DMS153 treated with DMSO at 0.1 percent for 48 hours (cell line): ENCODE results near the gene GRM5.
"Not testable (repeated sequence)": the region's sequence is repeated elsewhere in the genome, so short reads cannot be mapped to it uniquely, and the experiment has no call there.

Experiments
- DNase-seq: peaks from one replicate; lab custom pipeline; 2025; ENCODE audit not compliant: unreplicated experiment; lab: John Stamatoyannopoulos, UW

Gene GRM5

DNA sequence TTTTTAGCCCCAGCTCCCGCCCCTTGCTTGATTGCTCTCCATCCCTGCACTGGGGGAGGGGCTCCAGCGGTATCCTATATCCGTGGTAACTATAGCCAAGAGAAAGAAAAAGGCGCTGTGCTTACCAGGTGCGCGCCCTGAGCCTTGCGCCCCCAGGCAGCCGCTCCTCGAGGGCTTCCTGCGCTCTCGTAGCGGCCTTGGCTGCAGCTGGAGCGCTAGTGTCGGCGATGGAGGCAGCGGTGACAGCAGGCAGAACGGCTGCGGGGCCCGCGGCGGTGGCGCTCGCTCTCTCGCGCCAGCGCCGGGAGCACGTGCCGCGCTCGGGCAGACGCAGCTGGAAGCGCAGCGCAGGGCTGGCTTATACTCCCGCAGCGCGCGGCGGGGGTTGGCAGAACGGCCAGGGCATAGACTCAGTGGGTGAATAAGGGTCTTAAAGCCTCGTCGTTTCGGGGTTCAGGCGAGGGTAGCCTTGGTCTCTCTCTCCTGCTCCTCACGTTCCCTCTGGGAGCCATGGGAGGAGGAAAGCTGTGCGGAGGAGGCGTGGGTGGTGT is at the start of gene GRM5:
TSS of gene GRM5 (minus strand) at position 332 of the 551 bp plus-strand sequence. CDS start 18,110 bp downstream, outside the sequence.
- not testable (repeated sequence) for DNase-seq

DNA sequence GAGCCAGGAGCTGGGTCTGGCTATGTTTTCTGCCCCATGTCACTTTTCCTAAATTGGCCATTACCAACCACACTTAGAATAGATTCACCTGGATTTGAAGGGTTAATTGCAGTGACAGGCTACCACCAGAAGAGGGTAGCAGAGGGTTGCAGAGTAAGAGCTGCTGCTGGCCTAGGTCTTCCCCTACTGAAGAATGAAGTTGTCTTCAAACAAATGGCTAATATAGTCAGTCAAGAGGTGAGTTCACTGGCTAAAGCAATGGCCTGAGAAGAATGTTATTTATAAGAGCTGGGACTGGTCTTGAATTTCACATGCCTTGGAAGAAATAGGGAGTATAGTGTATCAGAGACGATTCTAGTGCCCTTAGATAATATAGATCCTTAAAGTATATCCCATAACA is 32.2 kb upstream of the GRM5 start:
- DNase-seq = peak; percentile 1

DNA sequence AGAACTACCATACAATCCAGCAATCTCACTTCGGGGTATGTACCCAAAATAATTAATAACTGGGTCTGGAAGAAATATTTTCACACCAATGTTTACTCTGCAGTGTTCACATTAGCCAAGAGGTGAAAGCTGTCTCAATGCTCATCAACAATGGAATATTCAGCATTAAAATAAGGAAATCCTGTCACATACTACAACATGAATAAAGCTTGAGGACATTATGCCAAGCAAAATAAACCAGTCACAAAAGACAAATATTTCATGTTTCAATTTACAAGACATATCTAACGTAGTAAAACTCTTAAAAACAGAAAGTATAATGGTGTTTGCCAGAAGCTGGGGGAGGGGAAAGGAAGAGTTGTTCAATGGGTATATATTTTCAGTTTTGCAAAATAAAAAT is 28.0 kb upstream of the GRM5 start:
- not testable (repeated sequence) for DNase-seq

DNA sequence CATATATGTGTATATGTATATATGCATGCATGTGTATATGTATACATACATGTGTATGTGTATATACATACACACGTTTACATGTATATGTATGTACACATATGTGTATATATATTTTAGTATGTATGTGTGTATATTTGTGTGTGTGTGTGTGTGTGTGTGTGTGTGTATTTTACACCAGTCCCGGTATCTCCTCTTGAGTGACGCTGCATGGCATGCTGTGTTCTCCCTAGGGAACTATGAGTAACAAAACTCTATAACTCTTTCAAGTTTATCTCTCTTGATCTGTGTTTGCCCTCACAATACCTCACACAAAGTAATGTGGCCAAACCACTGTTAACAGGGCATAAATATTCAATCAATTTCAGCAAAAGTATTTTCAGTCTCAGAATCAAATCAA is 19.2 kb upstream of the GRM5 start:
- DNase-seq = not testable (repeated sequence)

DNA sequence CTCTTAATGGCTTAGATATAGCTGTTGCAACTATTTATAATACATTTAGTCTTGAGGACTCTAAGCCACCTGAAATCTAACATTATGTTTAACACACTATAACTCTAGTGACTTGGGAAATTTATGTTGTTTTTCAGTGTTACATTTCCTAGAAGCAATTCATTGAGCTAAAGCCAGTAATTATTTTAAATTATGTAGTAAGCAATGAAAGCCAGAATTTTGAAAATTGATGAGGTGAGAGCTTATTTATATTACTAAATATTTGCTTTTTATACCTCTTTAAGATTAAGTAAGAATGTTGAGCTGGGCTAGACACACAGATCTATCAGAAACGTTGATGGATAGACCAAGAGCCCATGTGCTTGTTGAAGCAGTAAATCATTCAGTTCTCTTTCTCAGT is 5.1 kb upstream of the GRM5 start:
- DNase-seq = not testable (repeated sequence)

DNA sequence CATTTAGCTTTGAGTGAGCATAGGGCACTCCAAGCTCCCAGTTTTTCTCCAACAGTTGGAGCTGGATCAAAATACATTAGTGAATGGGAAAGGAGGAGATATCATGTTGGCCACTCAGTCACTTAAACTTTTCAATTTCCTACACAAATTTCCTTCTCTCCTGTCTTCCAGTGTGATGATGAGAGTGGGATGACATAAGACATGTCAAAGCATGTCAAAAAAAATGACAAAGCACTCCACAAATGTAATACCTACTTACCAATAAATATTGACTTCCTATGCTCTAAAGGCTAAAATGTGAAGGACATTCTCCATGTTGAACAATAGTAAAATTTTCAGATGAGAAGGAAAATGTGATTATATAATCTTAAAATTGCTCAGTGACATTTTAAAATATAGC is 1.5 kb upstream of the GRM5 start:
- no peak for DNase-seq

DNA sequence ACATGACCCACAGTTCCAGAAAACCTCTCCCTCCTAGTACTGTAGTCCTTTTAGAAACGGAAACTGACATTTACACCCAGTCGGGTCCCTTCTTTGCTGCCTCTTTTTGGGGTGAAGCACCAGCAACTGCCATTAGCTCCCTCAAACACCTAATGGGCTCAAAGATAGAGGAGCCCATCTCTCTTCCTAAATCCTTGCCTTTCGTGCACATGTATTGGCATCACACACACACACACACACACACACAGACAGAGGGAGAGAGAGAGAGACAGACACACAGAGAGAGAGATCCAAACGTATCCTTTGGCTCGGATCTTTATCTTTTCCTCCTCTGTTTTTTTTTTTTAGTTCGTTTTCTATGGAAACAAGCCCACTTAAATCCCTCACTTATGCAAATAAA is 716 bp downstream of the GRM5 start:
- DNase-seq = no peak

DNA sequence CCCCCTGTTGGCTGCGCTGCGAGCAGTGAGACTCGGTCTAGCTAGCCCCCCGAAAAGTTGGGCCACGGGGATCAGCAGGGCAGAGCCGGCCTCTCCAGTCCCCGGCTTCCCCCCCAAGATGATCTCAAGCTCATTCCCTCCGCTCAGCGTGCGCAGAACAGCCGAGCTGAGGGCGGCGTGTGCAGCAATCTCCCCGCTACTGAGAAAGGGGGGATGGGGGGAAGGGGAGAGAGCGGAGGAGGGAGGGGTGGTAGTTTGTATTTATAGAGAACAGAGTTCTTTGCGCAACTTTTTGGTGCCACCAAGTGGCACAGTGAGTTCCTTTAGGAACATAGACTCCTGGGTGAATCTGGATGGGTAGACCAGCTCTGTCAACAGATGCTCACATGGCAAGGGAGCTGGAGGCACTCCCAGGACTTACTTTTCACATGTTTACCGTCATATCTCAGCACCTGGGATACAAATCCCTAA is 2.3 kb downstream of the GRM5 start:
- DNase-seq = not testable (repeated sequence)

DNA sequence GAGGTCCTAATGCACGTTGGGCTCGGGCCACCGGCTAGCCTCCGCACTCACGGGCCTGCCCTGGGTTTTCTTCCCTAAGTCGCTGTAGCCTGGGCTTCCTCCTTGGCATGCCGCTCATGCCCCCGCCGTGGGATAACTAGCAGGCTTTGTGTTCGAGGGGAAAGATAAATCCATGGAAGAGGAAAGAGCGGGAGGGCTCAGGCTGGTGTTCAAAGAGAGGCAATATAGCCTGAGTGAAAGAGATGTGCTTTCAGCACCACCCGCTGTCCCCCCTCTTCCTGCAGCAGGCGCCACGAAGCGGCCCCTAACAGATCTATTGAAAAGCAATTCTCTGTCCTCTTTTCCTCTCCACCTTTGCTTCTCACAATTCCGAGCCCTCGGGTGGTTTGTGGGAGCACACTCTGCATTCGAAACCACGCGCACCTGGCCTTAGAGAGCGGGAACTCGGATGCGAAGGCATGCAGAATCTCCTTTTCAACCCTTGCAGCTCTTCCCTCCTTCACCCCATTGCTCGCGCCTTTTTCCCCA is 2.9 kb downstream of the GRM5 start:
- not testable (repeated sequence) for DNase-seq

DNA sequence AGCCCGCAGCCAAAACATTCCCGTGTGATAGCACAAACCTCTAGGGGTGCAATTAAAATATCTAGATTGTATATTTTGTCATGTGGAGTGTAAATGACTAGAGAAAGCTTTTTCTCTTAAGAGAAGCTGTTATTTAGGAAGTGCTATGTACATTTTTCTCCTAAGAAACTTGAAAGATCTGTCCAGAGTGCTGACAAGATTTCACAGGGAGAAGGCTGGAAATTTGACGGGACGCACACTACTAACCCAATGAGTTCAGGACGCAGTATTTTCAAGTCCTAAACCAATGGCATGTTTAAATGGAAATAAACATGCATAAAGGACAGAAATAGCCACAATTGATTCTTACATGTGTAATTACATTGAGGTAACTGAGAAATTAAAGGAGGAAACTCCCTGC is 3.9 kb downstream of the GRM5 start:
- not testable (repeated sequence) for DNase-seq

DNA sequence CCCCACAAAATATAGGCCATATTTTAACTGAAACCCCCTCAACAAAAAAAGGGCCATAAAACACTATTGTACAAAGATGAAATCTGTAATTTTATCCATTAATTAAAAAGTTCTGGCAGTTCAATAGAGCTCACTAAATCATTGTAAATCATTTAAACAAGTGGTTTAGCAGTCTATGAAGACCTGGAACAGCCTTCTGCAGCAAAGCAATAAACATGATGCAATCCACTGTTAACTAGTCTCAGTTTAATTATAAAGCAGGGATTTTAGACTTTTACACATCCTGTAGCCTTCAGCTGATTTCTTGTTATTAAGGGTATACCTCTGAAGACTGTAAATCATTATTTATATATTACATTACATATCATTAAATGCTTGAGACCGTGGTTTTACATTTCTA is 8.4 kb downstream of the GRM5 start:
- DNase-seq = not testable (repeated sequence)

DNA sequence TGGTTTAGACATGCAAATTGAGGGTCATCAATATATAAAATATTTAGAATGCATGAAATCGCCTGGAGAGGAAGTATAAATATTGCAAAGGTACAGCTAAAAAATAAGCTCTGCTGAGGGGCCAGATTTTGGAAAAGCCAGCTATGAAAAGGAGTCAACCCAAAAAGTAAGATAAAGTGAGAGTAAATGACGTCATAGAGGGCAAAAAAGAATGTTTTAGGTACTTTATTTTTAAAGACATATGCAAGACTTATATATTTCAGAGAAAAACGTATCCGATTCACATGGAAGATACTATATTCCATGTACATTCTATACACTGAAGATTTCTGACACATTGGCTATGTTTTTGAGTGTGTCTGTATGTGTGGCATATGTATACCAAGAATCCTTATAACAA is 13.6 kb downstream of the GRM5 start:
- no peak for DNase-seq

DNA sequence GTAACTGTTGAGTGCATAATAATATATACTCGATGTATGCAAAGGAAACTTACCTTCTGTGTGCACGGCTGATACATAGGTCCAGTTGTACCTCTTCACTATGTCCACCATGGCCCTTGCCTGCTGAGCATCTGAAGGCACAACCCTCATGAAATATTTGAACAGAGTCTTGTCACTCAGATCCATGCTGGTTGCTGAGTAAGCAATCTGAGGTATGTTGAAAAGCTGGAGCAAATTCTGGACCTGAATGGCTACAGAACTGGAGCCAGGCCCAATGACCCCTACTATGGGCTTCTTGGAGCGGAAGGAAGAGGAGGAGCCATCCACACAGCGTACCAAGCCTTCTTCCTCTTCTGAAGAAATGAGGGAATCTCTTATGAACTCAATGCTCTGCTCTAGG is 18.6 kb downstream of the GRM5 start:
- not testable (repeated sequence) for DNase-seq

DNA sequence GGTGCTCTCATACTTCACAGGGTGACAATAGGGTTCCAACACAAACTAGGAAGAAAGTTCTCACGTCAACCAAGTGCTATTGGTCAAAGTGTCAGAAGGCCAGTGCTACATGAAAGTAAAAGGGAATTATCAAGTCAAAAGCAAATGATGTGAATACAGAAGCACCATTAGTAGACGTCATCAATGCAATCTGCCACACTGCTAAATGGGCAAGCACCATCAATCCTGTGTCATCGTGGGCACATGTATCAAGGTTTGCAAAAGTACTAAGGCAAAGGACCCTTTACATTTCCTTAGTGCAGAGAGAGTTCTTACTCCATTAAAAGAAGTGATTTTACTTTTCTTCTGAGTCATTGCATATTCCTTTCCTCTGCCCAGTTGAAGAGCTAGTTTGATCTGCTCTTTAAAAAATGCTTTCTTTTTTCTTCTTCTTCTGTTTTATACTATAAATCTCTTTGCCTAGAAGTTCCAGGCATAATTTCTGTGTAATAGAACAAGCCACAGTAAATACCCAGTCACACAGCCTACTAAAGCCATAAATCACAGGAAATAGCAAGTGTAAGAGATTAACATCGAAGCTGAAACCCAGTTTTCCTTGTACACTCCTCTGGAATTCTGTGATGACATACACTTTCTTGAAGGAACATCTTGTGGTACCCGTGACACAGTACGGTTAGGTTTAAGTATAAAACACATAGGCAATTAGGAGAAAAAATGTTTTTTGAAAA is 21.8 kb downstream of the GRM5 start:
- not testable (repeated sequence) for DNase-seq

DNA sequence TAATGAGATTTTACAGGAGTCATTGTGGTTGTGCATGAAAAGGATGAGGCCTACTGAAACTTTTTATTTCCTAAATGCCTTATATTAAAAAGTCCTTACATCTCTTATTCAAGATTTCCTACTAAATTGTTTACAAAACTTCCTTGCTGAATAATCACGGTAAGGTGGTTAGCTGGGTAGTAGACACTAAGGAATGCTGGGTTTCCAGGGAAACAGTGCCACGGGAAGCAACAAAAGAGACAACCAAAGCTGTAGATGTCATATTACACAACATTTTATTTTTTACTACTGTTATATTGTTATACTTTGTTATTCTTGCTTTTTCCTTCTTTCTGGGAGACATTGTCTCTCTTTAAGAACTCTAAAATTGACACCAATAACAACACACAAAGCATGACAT is 36.1 kb downstream of the GRM5 start:
- DNase-seq = not testable (repeated sequence)

DNA sequence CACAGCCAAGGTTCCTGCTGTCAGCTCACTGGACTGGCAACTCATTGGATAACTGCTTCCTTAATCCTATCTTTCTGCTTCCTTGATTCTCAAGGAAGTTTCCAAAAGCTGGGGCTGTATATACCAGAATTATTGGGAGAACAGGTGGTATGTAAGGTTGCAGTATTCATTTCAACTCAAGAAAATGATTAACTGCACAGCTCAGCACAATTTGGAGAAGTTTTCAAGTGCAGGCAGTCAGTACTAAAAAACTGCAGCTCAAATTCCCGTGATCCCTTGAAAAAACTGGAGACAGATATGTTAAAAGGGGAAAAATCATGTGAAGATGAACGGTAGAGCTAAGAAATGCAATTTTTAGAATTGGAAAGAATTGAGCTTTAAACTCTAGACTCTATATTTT is 44.4 kb downstream of the GRM5 start:
- DNase-seq = no peak

DNA sequence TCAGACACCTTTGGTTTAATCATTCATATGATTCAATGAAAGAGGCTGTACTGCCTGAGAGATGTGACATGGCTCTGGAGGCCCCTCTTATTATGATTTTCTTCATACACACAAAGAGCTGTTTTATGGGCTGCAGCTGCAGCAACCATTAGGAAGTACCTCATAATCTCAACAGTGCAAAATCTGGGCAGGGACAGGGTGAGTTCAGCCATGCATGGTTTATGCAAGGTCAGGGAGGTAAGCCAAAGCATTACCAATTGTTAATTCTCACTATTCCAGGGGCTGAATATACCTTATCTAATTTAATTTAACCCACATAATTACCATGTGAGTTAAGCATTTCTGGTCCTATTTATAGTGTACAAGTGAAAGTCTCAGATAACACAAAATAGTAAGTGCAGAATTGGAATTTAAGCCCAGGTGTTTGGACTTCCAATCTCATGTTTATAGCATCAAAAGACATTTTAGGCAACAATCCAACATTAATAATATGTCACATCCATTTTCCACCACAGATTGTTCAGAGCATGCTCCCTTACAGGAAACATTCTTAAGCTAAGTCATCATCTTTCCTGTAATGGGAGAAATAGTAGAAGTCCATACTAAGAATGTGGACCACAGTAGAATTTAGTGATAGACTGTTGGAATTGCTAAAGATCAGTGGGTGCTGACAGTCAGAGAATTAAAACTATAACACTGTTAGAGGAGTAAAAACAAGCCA is 45.8 kb downstream of the GRM5 start:
- not testable (repeated sequence) for DNase-seq

DNA sequence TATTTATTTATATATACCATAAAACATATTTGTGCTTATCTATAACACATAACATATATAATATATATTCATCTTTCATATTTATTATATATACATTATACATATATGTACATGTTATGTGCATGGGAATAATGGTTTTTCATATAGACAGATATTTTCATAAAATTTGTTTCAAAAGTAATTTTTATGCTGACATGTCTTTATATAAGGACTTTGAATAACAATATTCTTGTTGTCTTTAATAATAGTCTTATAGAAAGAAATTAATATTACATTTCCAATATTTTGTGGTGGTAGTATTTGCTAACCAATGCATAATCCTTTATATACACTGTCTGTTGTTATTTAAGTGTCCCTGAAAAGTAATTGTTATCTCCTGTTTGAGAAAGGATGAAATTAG is 49.6 kb downstream of the GRM5 start:
- no peak for DNase-seq

DNA sequence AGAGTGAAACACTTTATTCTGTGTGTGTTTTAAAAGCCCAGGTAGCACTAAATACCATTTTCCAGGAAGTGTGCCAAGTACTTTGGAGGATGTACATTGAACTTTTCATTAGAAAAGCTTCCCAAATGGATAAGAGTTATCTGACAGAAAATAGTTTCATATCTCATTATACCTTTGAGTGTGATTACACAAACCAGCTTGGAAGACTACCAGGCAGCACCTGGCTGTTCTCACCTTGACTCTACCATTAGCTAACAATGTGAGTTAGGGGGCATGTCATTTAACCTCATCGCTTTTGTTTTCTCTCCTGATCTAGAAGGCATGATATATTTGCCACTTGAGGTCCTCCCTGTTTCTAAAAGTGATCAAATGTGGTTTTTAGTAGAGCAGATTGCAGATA is 50.2 kb downstream of the GRM5 start:
- DNase-seq = no peak

DNA sequence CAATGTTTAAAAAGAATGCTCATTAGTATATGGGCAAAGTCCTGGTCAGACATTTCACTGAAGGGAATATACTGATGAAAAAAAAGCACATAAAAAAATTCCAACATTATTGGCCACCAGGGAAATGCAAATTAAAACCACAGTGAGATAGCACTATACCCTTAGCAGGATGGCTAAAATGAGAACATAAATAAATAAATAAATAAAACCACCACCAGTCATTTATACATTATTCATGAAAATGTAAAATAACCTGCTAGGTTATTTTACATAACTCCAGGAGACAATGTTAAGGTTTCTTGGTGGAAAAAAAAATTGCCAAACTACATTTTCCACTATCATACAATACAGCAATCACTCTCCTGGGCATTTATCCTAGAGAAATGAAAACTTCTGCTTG is 64.9 kb downstream of the GRM5 start:
- not testable (repeated sequence) for DNase-seq

DNA sequence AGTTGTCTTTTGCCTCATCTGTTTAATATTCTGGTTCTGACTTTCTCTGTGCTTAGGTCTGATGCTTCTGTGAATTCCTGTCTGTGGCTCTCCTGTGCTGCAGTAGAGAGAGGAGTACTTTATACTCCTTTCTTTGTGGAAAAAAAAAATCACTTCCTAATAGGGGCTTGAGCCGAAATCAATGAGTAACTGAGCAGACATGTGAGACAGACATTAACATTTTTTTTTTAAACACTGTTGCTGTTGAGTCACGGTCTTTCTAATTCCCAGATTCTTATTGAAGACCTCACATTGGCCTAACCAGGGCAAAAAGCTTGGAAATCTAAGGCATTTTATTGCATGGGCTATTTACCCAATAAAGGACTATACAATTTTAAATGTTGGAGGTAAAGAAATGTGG is 86.1 kb downstream of the GRM5 start:
- no peak for DNase-seq

DNA sequence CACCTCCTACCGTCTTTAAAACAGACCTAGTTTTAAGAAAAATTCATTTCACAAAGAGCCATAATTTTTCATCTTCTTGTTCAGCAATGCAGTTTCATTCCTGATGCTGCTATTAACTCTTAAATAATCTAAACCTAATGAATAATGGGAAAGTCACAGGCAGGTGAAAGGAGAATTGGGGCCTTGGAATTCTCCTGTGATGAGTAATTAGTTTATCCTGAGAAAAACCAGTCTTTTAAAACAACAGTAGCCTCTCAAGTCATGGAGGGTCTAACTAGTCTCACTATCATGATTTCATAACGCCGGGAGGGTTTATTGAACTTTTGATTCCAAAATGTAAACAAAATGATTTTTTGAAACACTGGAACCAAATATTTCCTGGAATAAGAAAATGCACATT is 86.8 kb downstream of the GRM5 start:
- not testable (repeated sequence) for DNase-seq
